ENCODE data around the gene BTBD18.
A peak's percentile ranks its signal among the peaks of the same experiment; 100 is the strongest.
"Not testable (repeated sequence)": the region's sequence is repeated elsewhere in the genome, so short reads cannot be mapped to it uniquely, and the experiment has no call there.

BTBD18 gene

DNA sequence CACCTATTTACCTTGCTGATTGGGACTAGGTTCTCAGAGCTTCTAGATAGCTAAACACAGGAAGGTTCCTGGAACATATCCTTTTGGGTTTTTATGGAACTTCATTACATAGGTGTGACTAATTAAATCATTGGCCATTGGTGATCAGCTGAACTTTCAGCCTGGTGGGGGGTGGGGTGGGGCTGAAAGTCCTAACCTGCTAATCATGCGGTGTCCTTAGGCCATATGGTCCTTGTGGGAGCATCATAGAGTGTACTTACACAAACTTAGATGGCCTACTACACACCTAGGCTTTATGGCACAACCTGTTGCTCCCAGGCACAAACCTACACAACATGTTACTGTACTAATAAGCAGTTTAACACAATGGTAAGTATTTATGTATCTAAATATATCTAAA lies 19.0 kb downstream of the BTBD18 start:
- no peak for DNase-seq (ENCODE audit: low read depth)

DNA sequence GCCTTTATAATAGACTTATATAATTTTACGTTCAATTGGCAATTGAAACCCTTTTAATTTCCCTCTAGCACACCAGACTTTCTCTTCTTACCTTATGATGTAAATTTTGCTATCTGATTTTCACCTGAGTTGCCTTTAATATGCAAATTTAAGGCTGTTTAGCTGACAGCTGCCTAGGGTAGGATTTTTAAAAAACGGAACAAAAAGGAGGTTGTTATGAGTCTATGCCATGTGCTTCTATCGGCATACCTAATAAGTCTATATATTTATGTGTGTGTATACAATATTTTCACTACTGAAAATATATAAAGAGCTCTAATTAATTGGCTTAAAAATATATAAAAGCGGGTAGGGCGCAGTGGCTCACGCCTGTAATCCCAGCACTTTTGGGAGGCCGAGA lies 22.1 kb downstream of the BTBD18 start:
- no peak for DNase-seq (ENCODE audit: low read depth)

DNA sequence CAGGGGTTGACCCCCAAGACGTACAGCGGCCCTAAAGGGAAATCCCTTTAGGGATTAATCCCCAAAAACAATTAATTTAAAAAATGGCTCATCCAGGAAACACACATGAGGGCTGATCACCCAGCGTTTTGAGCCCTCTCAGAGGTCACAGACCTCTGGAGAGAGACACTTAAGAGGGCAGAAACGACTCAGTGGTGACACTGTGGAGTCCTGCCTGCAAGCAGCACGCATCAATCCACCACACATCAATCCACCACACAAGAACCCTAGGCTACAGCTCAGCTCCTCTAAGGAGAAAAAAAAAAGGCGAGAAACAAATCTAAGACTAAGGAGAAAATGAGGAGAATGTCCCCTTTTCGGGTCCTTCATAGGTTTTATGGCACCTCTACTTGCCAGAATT lies 22.8 kb downstream of the BTBD18 start:
- DNase-seq (ENCODE audit: low read depth), result no peak

DNA sequence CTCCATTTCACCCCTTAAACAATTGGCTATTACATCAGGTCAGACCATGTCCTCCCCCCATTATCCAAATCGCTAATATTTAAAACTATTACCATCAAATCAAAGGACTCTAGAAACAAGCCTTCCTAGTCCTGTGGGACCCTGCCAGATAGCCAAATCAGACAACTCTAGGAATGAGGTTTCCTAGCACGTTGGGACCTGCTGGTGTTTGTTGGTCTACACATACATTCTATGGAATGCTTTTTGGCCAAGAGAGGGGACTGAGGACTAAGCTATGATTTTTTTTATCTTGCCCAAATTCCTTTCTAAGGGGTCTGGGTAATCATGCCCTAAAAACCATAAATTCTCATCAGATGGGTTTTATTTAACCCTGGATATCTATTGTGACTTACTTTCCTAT lies 24.4 kb downstream of the BTBD18 start:
- DNase-seq (ENCODE audit: low read depth), result no peak

DNA sequence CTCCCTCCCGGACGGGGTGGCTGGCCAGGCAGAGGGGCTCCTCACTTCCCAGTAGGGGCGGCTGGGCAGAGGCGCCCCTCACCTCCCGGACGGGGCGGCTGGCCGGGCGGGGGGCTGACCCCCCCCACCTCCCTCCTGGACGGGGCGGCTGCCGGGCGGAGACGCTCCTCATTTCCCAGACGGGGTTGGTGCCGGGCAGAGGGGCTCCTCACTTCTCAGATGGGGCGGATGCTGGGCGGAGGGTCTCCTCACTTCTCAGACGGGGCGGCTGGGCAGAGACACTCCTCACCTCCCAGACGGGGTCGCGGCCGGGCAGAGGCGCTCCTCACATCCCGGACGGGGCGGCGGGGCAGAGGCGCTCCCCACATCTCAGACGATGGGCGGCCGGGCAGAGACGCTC lies 34.9 kb downstream of the BTBD18 start:
- not testable (repeated sequence) for DNase-seq (ENCODE audit: low read depth)

DNA sequence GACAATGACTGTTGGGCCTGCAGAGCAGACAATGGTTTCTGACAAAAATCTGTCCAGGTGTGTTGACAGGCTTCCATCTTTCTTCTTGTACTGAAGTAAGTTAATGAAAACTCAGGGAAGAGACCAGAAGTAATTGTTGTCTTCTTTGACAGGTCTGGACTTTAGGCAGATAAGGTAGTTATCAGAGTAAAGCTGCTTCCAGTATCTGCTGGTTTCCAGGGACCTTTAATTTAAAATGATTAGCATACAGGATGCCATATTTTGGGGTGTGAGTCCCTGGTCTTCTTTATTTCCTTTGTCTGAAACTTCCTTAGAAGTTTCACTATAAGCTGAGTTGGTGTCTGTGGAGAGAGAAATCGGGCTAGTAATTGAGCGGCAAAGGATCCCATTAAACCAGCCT lies 37.8 kb downstream of the BTBD18 start:
- DNase-seq (ENCODE audit: low read depth), result no peak

DNA sequence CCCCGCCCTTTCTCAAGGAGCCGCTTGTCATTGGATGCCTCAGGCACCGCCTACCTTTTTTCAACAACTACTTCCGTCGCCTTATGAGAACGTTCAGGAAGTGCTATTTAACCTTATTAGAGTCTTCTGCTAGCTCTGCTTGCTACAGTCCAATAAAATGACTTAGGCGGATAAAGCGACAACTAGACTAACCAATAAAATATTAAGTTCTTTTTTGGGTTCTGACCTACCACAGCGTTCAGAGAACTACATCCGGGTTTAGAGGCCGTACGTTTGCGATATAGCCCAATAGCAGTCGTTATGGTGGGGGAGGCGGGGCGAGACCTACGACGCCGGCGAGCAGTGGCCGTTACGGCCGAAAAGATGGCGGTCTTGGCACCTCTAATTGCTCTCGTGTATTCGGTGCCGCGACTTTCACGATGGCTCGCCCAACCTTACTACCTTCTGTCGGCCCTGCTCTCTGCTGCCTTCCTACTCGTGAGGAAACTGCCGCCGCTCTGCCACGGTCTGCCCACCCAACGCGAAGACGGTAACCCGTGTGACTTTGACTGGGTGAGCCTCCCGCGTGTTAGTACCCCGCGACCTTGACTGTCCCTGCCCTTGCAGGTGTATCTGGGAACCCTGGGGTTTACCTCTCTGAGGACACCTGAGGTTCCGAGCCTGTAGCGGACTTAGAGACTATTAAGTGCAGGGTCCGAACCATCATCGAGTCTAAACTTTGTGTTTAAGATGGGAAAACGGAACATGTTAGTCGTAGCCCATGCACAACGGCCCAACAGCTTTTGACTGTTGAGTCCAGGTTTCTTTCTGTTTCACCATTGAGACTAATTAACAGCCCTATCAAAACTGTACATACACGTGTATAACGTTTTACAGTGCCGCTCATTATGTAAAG lies 39.1 kb downstream of the BTBD18 start, which contains the start of gene TMX2:
TSS of gene TMX2 (plus strand) at position 338 of the 895 bp plus-strand sequence. CDS start at position 364, 26 bp downstream.
- DNase-seq (ENCODE audit: low read depth), result peak; percentile 84

DNA sequence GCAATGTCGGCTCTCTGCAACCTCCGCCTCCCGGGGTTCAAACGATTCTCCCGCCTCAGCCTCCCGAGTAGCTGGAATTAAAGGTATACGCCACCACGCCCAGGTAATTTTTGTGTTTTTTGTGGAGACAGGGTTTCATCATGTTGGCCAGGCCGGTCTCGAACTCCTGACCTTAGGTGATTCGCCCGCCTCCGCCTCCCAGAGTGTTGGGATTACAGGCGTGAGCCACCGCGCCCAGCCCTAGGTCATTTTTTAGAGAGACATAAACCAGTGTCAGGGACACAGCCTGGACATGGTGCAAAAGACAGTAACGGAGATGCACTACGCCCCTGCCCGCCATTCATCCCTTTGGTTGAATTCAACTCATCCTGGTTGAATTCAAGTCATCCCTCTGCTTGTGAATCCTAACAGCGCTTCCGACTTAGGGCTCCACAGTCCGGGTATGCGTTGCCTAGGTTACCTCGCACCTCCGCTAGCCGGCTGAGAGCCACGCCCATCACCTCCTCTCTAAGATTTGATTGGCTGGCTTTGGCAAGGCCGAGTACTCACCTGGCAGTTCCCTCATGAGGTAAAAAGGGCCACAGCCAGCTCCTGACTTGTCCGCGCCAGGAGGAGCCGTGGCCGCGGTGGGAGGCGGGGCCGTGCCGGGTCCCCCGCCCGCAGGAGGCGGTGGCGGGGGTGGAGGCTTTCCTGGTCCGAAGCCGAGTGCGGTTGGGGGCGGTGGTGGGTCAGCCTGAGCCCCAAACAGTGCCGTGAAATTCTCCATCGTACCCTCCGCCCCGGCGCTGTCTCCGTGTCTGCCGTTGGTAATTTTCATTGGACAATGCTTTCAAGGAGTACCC lies 40.0 kb downstream of the BTBD18 start, which contains the start of gene MED19:
TSS of gene MED19 (minus strand) at position 802 of the 842 bp plus-strand sequence. CDS start at position 766, 36 bp downstream.
- DNase-seq (ENCODE audit: low read depth), result peak; percentile 50

DNA sequence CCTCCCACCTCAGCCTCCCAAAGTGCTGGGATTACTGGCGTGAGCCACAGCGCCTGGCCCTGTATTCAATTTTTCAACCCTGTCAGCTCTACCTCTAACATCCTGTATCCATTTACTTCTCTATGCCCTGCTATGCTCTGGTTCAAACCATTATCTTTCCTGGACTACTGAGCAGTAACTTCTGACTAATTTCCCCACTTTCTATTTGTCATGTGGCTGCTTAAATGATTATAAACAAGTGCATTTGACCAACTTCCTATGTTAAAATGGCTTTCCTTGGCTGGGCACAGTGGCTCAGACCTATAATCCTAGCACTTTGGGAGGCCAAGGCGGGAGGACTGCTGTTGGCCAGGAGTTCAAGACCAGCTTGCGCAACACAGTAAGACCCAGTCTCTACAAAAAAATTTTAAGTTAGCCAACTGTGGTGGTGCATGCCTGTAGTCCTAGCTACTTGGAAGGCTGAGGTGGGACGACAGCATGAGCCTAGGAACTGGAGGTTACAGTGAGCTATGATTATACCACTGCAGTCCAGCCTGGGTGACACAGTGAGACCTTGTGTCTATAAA lies 41.7 kb downstream of the BTBD18 start:
- DNase-seq (ENCODE audit: low read depth), result no peak

DNA sequence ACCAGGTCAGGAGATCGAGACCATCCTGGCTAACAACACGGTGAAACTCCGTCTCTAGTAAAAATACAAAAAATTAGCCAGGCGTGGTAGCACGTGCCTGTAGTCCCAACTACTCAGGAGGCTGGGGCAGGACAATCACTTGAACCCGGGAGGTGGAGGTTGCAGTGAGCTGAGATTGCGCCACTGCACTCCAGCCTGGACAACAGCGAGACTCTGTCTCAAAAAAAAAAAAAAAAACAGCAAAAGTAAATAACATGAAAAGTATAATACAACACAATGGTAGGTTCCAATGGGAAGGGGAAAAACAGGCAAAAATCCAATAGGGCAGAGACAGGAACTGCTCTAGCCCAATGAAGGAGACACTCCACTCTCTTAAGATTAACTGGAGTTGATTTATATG lies 46.2 kb downstream of the BTBD18 start:
- DNase-seq (ENCODE audit: low read depth), result not testable (repeated sequence)

DNA sequence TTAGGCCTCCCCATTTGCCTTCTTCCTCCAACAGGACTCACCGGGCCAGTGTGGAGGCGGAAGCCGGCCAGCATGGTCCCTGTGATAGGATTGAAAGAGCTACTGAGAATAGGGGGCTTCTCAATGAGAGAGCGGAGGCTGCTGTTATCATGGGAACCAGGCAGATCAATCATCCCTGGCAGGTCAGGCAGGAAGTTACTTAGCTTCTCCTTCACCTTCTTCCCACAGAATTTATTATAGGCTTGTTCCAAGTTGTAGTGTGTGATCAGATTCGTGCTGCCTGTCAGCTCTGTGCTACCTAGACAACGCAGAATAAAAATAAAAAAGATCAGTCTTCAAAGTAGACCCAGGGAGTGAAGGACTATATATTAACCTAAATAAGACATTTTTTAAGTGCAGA lies 46.7 kb downstream of the BTBD18 start:
- no peak for DNase-seq (ENCODE audit: low read depth)

DNA sequence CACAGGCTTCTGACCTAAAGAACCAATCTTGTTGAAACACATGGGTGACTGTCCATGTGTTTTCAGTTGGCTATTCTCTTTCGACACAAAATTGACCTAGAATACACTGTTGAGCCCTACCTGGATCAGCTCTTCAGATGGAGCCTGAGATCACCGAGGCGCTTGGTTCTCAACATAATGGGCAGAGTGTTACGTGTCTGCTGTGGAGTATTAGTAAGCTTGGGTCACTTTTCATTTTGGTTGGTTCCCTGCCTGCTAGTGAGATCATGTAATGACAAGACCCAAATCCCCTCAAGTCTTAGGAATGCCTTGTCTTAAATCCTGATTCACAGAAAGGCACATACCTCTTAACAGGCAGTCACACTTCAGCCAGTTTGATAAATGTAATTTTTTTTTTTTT lies 48.3 kb downstream of the BTBD18 start:
- no peak for DNase-seq (ENCODE audit: low read depth)

DNA sequence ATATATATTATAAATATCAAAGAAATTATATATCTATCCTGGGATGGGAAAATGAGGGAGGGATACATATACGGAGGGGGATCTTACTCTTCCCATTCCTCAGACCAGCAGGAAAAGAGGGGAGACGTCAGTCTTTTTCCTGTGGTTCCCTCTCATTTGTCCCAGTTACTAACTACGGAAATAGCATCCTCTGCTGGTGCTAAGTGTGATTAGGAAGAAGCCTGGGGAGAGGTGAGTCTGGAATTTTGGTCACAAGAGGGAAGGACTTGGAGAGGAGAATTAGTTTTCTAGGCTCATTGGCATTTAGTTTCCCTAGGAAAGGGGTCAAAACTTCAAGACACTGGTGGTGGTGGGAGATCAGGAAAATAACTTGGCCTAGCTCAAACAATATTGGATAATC lies 51.2 kb downstream of the BTBD18 start:
- no peak for DNase-seq (ENCODE audit: low read depth)

DNA sequence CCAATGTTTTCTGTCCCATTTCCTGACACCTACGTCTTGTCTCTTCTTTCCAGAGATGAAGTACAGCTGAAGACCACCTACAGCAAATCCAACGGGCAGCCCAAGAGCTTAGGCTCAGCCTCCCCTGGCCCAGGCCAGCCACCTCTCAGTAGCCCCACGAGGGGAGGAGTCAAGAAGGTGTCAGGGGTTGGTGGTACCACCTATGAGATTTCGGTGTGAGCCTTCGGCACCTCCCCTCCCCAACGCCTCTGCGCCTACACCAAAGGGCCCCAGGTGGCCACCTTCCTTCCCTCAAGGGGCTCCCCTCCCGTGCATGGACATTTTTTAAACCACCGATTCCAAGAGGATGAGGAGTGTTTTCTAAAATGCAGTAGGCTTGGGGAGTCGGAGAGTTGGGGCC lies 51.8 kb downstream of the BTBD18 start:
- DNase-seq (ENCODE audit: low read depth), result no peak

DNA sequence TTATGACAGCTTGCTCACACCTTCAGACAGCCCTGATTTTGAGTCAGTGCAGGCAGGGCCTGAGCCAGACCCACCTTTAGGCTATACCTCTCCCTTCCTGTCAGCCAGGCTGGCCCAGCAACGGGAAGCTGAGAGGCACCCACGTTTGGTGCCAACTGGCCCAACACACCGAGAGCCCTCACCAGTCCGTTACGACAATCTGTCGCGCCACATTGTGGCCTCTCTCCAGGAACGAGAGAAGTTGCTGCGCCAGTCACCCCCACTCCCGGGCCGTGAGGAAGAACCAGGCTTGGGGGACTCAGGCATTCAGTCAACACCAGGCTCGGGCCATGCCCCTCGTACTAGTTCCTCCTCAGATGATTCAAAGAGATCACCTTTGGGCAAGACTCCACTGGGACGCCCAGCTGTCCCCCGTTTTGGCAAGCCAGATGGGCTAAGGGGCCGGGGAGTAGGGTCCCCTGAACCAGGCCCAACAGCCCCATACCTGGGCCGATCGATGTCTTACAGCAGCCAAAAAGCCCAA lies 52.7 kb downstream of the BTBD18 start:
- DNase-seq (ENCODE audit: low read depth), result no peak
